H9 (cell line): Measurements from ENCODE around the gene PCGF6. TPM values are rescaled to one million over a fixed set of nuclear protein-coding genes. Genes with fewer than 3 reads are reported as not detected.

Source experiments
- DNase-seq: peaks from one replicate; pipeline ENCODE4 v3.0.0-alpha.2; 2017
- H2AFZ ChIP-seq: one replicate; pipeline ENCODE4 v1.6.1; 2013; ENCODE audit warnings: mild to moderate bottlenecking, low read length, control low read depth, moderate library complexity
- H2AK5ac ChIP-seq: 2 replicates; pipeline ENCODE4 v1.6.1; 2013; ENCODE audit warnings: low read length, control low read depth, mixed read lengths; ENCODE audit not compliant: insufficient read length
- H2BK120ac ChIP-seq: one replicate; pipeline ENCODE4 v1.6.1; 2013; ENCODE audit warnings: low read depth, mild to moderate bottlenecking, low read length, control low read depth, inconsistent platforms; ENCODE audit not compliant: poor library complexity, severe bottlenecking
- H2BK12ac ChIP-seq: 2 replicates; pipeline ENCODE4 v1.6.1; 2013; ENCODE audit warnings: low read length, control low read depth, mixed read lengths, low read depth; ENCODE audit not compliant: insufficient read length
- H2BK15ac ChIP-seq: 2 replicates; pipeline ENCODE4 v1.6.1; 2013; ENCODE audit warnings: low read depth, low read length, control low read depth
- H2BK20ac ChIP-seq: one replicate; pipeline ENCODE4 v1.6.1; 2013; ENCODE audit warnings: low read depth, mild to moderate bottlenecking, low read length, control low read depth, inconsistent platforms; ENCODE audit not compliant: poor library complexity, severe bottlenecking
- H2BK5ac ChIP-seq: 2 replicates; pipeline ENCODE4 v1.6.1; 2013; ENCODE audit warnings: low read length, control low read depth, mixed read lengths; ENCODE audit not compliant: insufficient read length
- H3K14ac ChIP-seq: 2 replicates; pipeline ENCODE4 v1.6.1; 2013; ENCODE audit warnings: low read length, control low read depth; ENCODE audit not compliant: insufficient read depth
- H3K18ac ChIP-seq: 2 replicates; pipeline ENCODE4 v1.6.1; 2013; ENCODE audit warnings: low read depth, mild to moderate bottlenecking, mixed read lengths, low read length, control low read depth; ENCODE audit not compliant: insufficient read length
- H3K23ac ChIP-seq: 2 replicates; pipeline ENCODE4 v1.6.1; 2013; ENCODE audit warnings: low read length, control low read depth, mixed read lengths, low read depth; ENCODE audit not compliant: insufficient read length
- H3K23me2 ChIP-seq: 2 replicates; pipeline ENCODE4 v1.6.1; 2013; ENCODE audit warnings: low read depth, mild to moderate bottlenecking, mixed read lengths, low read length, control low read depth; ENCODE audit not compliant: insufficient read length, poor library complexity, severe bottlenecking
- H3K27ac ChIP-seq: 2 replicates; pipeline ENCODE4 v1.5.1; 2013; ENCODE audit warnings: low read length, control low read depth, mixed read lengths, low read depth; ENCODE audit not compliant: insufficient read length
- H3K27me3 ChIP-seq: 2 replicates; pipeline ENCODE4 v1.6.1; 2013; ENCODE audit warnings: low read length, control low read depth, inconsistent platforms; ENCODE audit not compliant: insufficient read depth
- H3K4ac ChIP-seq: 2 replicates; pipeline ENCODE4 v1.6.1; 2013; ENCODE audit warnings: low read depth, mild to moderate bottlenecking, control low read depth, inconsistent platforms, low read length, moderate library complexity
- H3K4me1 ChIP-seq: 2 replicates; pipeline ENCODE4 v1.6.1; 2013; ENCODE audit warnings: low read length, control low read depth, inconsistent platforms; ENCODE audit not compliant: insufficient read depth
- H3K4me2 ChIP-seq: 2 replicates; pipeline ENCODE4 v1.6.1; 2013; ENCODE audit warnings: low read length, control low read depth, mixed read lengths; ENCODE audit not compliant: insufficient read length, insufficient read depth
- H3K56ac ChIP-seq: 2 replicates; pipeline ENCODE4 v1.6.1; 2013; ENCODE audit warnings: low read depth, mild to moderate bottlenecking, mixed read lengths, low read length, control low read depth; ENCODE audit not compliant: insufficient read length
- H3K79me1 ChIP-seq: 2 replicates; pipeline ENCODE4 v1.6.1; 2013; ENCODE audit warnings: low read depth, mild to moderate bottlenecking, moderate library complexity, low read length, control low read depth, inconsistent platforms; ENCODE audit not compliant: insufficient read depth, poor library complexity, severe bottlenecking
- H3K79me2 ChIP-seq: 2 replicates; pipeline ENCODE4 v1.6.1; 2013; ENCODE audit warnings: low read length, control low read depth, inconsistent platforms; ENCODE audit not compliant: insufficient read depth
- H3K9ac ChIP-seq: 2 replicates; pipeline ENCODE4 v1.6.1; 2013; ENCODE audit warnings: low read length, control low read depth, mixed read lengths; ENCODE audit not compliant: insufficient read length; ENCODE audit errors: extremely low read depth
- H3K9me3 ChIP-seq: one replicate; pipeline ENCODE4 v1.6.1; 2013; ENCODE audit warnings: low read depth, low read length, inconsistent platforms; ENCODE audit not compliant: control insufficient read depth
- H3T11ph ChIP-seq: one replicate; pipeline ENCODE4 v1.6.1; 2013; ENCODE audit warnings: mild to moderate bottlenecking, low read length, control low read depth, inconsistent platforms
- H4K20me1 ChIP-seq: one replicate; pipeline ENCODE4 v1.6.1; 2013; ENCODE audit not compliant: control insufficient read depth, insufficient read length, insufficient read depth
- H4K5ac ChIP-seq: 2 replicates; pipeline ENCODE4 v1.6.1; 2013; ENCODE audit warnings: low read depth, mild to moderate bottlenecking, mixed read lengths, low read length, control low read depth; ENCODE audit not compliant: insufficient read length
- H4K8ac ChIP-seq: replicated peaks from 2 replicates; pipeline ENCODE4 v1.6.1; 2013; ENCODE audit warnings: low read length, control low read depth, mixed read lengths, low read depth; ENCODE audit not compliant: insufficient read length
- H4K91ac ChIP-seq: 2 replicates; pipeline ENCODE4 v1.6.1; 2013; ENCODE audit warnings: low read depth, mild to moderate bottlenecking, moderate library complexity, mixed read lengths, low read length, control low read depth; ENCODE audit not compliant: insufficient read length
- H3K27ac Mint-ChIP-seq, 3 experiments: 2 replicates in 2 of 3; 3 replicates in 1 of 3; pipeline ENCODE4 v1.8.0; 2020 to 2021; ENCODE audit warnings: mixed read lengths in 3 of 3, mild to moderate bottlenecking in 1 of 3, moderate library complexity in 1 of 3
- H3K27me3 Mint-ChIP-seq: 2 replicates; pipeline ENCODE4 v1.8.0; 2021; ENCODE audit warnings: low read depth, mild to moderate bottlenecking, moderate library complexity, mixed read lengths
- H3K36me3 Mint-ChIP-seq, 3 experiments: 2 replicates in 2 of 3; 3 replicates in 1 of 3; pipeline ENCODE4 v1.8.0; 2020 to 2021; ENCODE audit warnings: low read depth in 3 of 3, mixed read lengths in 3 of 3; ENCODE audit not compliant: insufficient read depth in 1 of 3
- H3K4me1 Mint-ChIP-seq, 2 experiments: 2 replicates each; pipeline ENCODE4 v1.8.0; 2020; ENCODE audit warnings: mixed read lengths in 2 of 2
- H3K4me3 Mint-ChIP-seq, 2 experiments: 2 replicates in 1 of 2; 3 replicates in 1 of 2; pipeline ENCODE4 v1.8.0; 2020 to 2021; ENCODE audit warnings: mild to moderate bottlenecking in 2 of 2, mixed read lengths in 2 of 2, moderate library complexity in 1 of 2
- H3K9me3 Mint-ChIP-seq, 2 experiments: 2 replicates in 1 of 2; 3 replicates in 1 of 2; pipeline ENCODE4 v1.8.0; 2020; ENCODE audit warnings: mild to moderate bottlenecking in 2 of 2, mixed read lengths in 2 of 2, moderate library complexity in 1 of 2
- WGBS: extraction: QIAGEN DNeasy Blood & Tissue Kit; methylation state at CpG from one replicate; pipeline ENCODE4 v1.1.7; 2013; ENCODE audit warnings: missing lambda C conversion rate, low lambda C conversion rate, mixed read lengths; ENCODE audit not compliant: insufficient read length; ENCODE audit errors: extremely low coverage; 5-methylcytosine and 5-hydroxymethylcytosine counted together
- total RNA-seq: library from RNA; stranded (reverse); gene quantifications from 2 replicates; pipeline ENCODE4 v1.2.1, GENCODE V29; 2021
- TF ChIP-seq, protein P1 (sequence below): fragments of 200-600 bp; sonication (generic); conservative IDR thresholded peaks from 3 replicates; pipeline ENCODE4 v1.8.0; 2021; ENCODE audit warnings: antibody characterized with exemption, mild to moderate bottlenecking

PCGF6 gene
- total RNA-seq, 1 experiment from 2014 or later = 23.5 TPM

DNA sequence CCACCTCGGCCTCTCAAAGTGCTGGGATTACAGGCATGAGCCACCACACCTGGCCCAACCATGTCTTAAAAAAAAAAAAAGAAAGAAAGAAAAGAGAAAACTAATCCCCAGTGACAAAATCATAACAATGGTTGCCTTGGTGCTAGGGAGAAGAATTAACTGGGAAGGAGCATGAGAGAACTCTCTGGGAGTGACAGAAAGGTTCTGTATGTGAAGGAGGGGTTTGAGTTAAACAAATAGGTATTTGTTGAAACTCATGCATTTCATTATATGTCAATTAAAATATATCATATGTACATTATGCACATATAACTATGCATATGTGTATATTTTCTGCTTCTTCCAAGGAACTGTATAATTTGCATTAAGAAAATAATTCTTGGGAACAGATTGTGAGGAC lies 40.7 kb downstream of the PCGF6 start:
- no peak overlapping the region for H3K4me3 Mint-ChIP-seq
- H3K36me3 Mint-ChIP-seq = peaks cover 24 to 65% (median 61%) of the 10 kb centered on the region in 3 experiments; a peak in 6 of 7 replicates
- Histone ChIP-seq H4K20me1 (no peaks in the 10 kb centered on the region), H3K4me1 (no peaks in the 10 kb centered on the region), H3K9ac (no peak overlapping the region), H3K9me3 (no peaks in the 10 kb centered on the region), H3K79me2 (no peaks in the 10 kb centered on the region), H4K5ac (no peak overlapping the region), H3T11ph (no peak overlapping the region), H2AK5ac (no peak overlapping the region), H2BK5ac (no peak overlapping the region), H3K4ac (no peak overlapping the region), H3K27me3 (no peaks in the 10 kb centered on the region), H2BK15ac (no peak overlapping the region), H3K27ac (no peak overlapping the region), H2BK20ac (no peak overlapping the region), H3K56ac (no peak overlapping the region), H3K18ac (no peak overlapping the region), H2BK12ac (no peak overlapping the region), H2BK120ac (no peak overlapping the region), H4K91ac (no peak overlapping the region), H3K14ac (no peak overlapping the region), H3K79me1 (no peaks in the 10 kb centered on the region), H3K23ac (no peak overlapping the region), H2AFZ (no peak overlapping the region), H4K8ac (no peak overlapping the region), H3K4me2 (no peak overlapping the region), H3K23me2 (no peaks in the 10 kb centered on the region)
- no peak overlapping the region for H3K27ac Mint-ChIP-seq
- TF ChIP-seq, protein P1, sequence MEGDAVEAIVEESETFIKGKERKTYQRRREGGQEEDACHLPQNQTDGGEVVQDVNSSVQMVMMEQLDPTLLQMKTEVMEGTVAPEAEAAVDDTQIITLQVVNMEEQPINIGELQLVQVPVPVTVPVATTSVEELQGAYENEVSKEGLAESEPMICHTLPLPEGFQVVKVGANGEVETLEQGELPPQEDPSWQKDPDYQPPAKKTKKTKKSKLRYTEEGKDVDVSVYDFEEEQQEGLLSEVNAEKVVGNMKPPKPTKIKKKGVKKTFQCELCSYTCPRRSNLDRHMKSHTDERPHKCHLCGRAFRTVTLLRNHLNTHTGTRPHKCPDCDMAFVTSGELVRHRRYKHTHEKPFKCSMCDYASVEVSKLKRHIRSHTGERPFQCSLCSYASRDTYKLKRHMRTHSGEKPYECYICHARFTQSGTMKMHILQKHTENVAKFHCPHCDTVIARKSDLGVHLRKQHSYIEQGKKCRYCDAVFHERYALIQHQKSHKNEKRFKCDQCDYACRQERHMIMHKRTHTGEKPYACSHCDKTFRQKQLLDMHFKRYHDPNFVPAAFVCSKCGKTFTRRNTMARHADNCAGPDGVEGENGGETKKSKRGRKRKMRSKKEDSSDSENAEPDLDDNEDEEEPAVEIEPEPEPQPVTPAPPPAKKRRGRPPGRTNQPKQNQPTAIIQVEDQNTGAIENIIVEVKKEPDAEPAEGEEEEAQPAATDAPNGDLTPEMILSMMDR = no peak
- WGBS = no CpG with 5 or more reads among the region's 1 CpG
- no peaks in the 10 kb centered on the region for H3K27me3 Mint-ChIP-seq
- peaks cover 0 to 2% of the 10 kb centered on the region in 2 experiments; a peak in 2 of 4 replicates for H3K4me1 Mint-ChIP-seq
- no peaks in the 10 kb centered on the region for H3K9me3 Mint-ChIP-seq
- DNase-seq = no peak
